Measurements from ENCODE around the gene KRT71.

Gene KRT71

GRCh38 chr12:52552055-52552454, 890 bp downstream of the KRT71 start:
- H3K4me3 ChIP-seq (ENCODE audit: low read depth, low read length): no peak overlapping the region
- TF ChIP-seq CTCF (IDR thresholded peaks at IDR 0.05; ENCODE audit: control insufficient read depth, extremely low read depth, insufficient read depth): no peak
- DNase-seq (ENCODE audit: low read depth): peak; percentile 3

- no peak overlapping the region for H3K4me3 ChIP-seq (ENCODE audit: low read depth, low read length)
- TF ChIP-seq CTCF (IDR thresholded peaks at IDR 0.05; ENCODE audit: control insufficient read depth, extremely low read depth, insufficient read depth): no peak
- DNase-seq (ENCODE audit: low read depth): no peak
Measured at GRCh38 chr12:52551216-52551865, 1.6 kb downstream of the KRT71 start.

- no peak overlapping the region for H3K4me3 ChIP-seq (ENCODE audit: low read depth, low read length)
- DNase-seq (ENCODE audit: low read depth): no peak
- no peak for TF ChIP-seq CTCF (IDR thresholded peaks at IDR 0.05; ENCODE audit: control insufficient read depth, extremely low read depth, insufficient read depth)
Measured at GRCh38 chr12:52546126-52546525, 6.8 kb downstream of the KRT71 start.

GRCh38 chr12:52543985-52544883, 8.7 kb downstream of the KRT71 start:
- TF ChIP-seq CTCF (IDR thresholded peaks at IDR 0.05; ENCODE audit: control insufficient read depth, extremely low read depth, insufficient read depth): no peak
- DNase-seq (ENCODE audit: low read depth): no peak
- no peak overlapping the region for H3K4me3 ChIP-seq (ENCODE audit: low read depth, low read length)

GRCh38 chr12:52542785-52543318, 10.1 kb downstream of the KRT71 start:
- no peak overlapping the region for H3K4me3 ChIP-seq (ENCODE audit: low read depth, low read length)
- TF ChIP-seq CTCF (IDR thresholded peaks at IDR 0.05; ENCODE audit: control insufficient read depth, extremely low read depth, insufficient read depth): no peak
- no peak for DNase-seq (ENCODE audit: low read depth)

GRCh38 chr12:52542157-52542556, 10.8 kb downstream of the KRT71 start:
- DNase-seq (ENCODE audit: low read depth): no peak
- no peak overlapping the region for H3K4me3 ChIP-seq (ENCODE audit: low read depth, low read length)
- TF ChIP-seq CTCF (IDR thresholded peaks at IDR 0.05; ENCODE audit: control insufficient read depth, extremely low read depth, insufficient read depth): no peak

All from LNCaP clone FGC (cell line).